OCI-LY7 (cell line): ENCODE measurements around the gene ITGB6. TPM values are rescaled to one million over a fixed set of nuclear protein-coding genes. Genes with fewer than 3 reads are reported as not detected.

Source experiments
- BruUV-seq: library from RNA; stranded (reverse); fragments of 400-500 nt; replicated peaks from 2 replicates; lab custom pipeline; 2021; lab: Mats Ljungman, UMichigan
- CTCF ChIA-PET: fragments of 300-600 bp; sonication (Branson Sonifier 250); formaldehyde crosslinking; loops from one replicate; lab custom pipeline; 2022; ENCODE audit warnings: antibody characterized with exemption; ENCODE audit not compliant: unreplicated experiment; lab: Charles Lee
- POLR2A ChIA-PET: fragments of 300-600 bp; sonication (Branson Sonifier 250); formaldehyde crosslinking; loops from one replicate; lab custom pipeline; 2022; ENCODE audit warnings: antibody characterized with exemption; lab: Charles Lee
- DNase-seq: peaks from one replicate; pipeline ENCODE4 v3.0.0-alpha.2; 2015; ENCODE audit warnings: low spot score
- H2AFZ ChIP-seq: fragments of 200-600 bp; sonication (generic), shearing (Covaris generic); 2 replicates; pipeline ENCODE4 v1.6.1; 2014; ENCODE audit warnings: mild to moderate bottlenecking, antibody characterized with exemption, low read length, moderate library complexity
- H3K27ac ChIP-seq: fragments of 200-600 bp; sonication (generic); 2 replicates; pipeline ENCODE4 v1.5.1; 2014; ENCODE audit warnings: mixed run types, low read depth, mild to moderate bottlenecking, moderate library complexity, low read length, inconsistent platforms; ENCODE audit not compliant: poor library complexity, severe bottlenecking
- H3K36me3 ChIP-seq: fragments of 200-600 bp; sonication (generic); 2 replicates; pipeline ENCODE4 v1.6.1; 2014; ENCODE audit warnings: mild to moderate bottlenecking, antibody characterized with exemption, low read length, moderate library complexity, mixed read lengths; ENCODE audit not compliant: insufficient read depth
- H3K4me1 ChIP-seq: fragments of 200-600 bp; sonication (generic); 2 replicates; pipeline ENCODE4 v1.5.1; 2014; ENCODE audit warnings: mild to moderate bottlenecking, low read length; ENCODE audit not compliant: insufficient read depth, poor library complexity, severe bottlenecking
- H3K4me2 ChIP-seq: fragments of 200-600 bp; sonication (generic); 2 replicates; pipeline ENCODE4 v1.6.1; 2014; ENCODE audit warnings: mild to moderate bottlenecking, low read length
- H3K4me3 ChIP-seq: fragments of 200-600 bp; sonication (generic); 2 replicates; pipeline ENCODE4 v1.5.1; 2014; ENCODE audit warnings: mild to moderate bottlenecking, low read depth, low read length; ENCODE audit not compliant: poor library complexity, severe bottlenecking
- H3K79me2 ChIP-seq: fragments of 200-600 bp; sonication (generic); 2 replicates; pipeline ENCODE4 v1.6.1; 2016; ENCODE audit warnings: low read depth, mild to moderate bottlenecking, low read length, moderate library complexity, mixed read lengths; ENCODE audit not compliant: insufficient read depth
- H3K9me2 ChIP-seq: fragments of 200-600 bp; sonication (generic); 2 replicates; pipeline ENCODE4 v1.6.1; 2016; ENCODE audit warnings: mild to moderate bottlenecking, low read length, mixed read lengths; ENCODE audit not compliant: insufficient read depth
- H3K9me3 ChIP-seq: fragments of 200-600 bp; sonication (generic); 2 replicates; pipeline ENCODE4 v1.6.1; 2014; ENCODE audit warnings: mild to moderate bottlenecking, mixed run types, low read length, mixed read lengths
- H4K20me1 ChIP-seq: fragments of 200-600 bp; sonication (generic); 2 replicates; pipeline ENCODE4 v1.6.1; 2014; ENCODE audit warnings: mild to moderate bottlenecking, antibody characterized with exemption, low read length, moderate library complexity, mixed read lengths; ENCODE audit not compliant: insufficient read depth
- CTCF ChIP-seq: fragments of 200-600 bp; sonication (generic); conservative IDR thresholded peaks from 2 replicates; pipeline ENCODE4 v1.5.1; 2014; ENCODE audit warnings: mild to moderate bottlenecking, antibody characterized with exemption, low read length, moderate library complexity, mixed read lengths
- EZH2phosphoT487 ChIP-seq: fragments of 200-600 bp; sonication (generic); IDR thresholded peaks from 2 replicates; pipeline ENCODE4 v1.6.1; 2018; ENCODE audit warnings: low read depth, borderline replicate concordance, mild to moderate bottlenecking, mixed run types, antibody characterized with exemption, low read length, moderate library complexity, mixed read lengths
- intact Hi-C: fragments of 100-400 bp; cut with micrococcal nuclease; formaldehyde crosslinking; loops from one replicate; pipeline ENCODE4 v1.10.0; 2022; ENCODE audit not compliant: unreplicated experiment
- total RNA-seq, 2 experiments: library from RNA; depleted of rRNA in 1 of 2; stranded (reverse); fragments of >200 nt in 1 of 2; shearing (Covaris generic) in 1 of 2; gene quantifications; 2 replicates each; pipeline ENCODE4 v1.2.3, GENCODE V29; 2014 to 2022

ITGB6 gene
- total RNA-seq, 2 experiments from 2014 or later, result not detected

- TF ChIP-seq CTCF, result no peak
- TF ChIP-seq EZH2phosphoT487, result no peak
- POLR2A ChIA-PET, result interaction anchor here (1.3 kb wide), 1 partner anchor 23 kb away, joined by 3 read pairs; no protein-coding TSS in a partner anchor
- Histone ChIP-seq H3K4me1 (no peaks in the 10 kb centered on the region), H2AFZ (no peak overlapping the region), H3K9me3 (no peaks in the 10 kb centered on the region), H4K20me1 (no peaks in the 10 kb centered on the region), H3K4me3 (no peak overlapping the region), H3K27ac (no peak overlapping the region), H3K4me2 (no peak overlapping the region), H3K9me2 (no peaks in the 10 kb centered on the region), H3K36me3 (no peaks in the 10 kb centered on the region), H3K79me2 (no peaks in the 10 kb centered on the region)
- CTCF ChIA-PET, result no interaction called here
- intact Hi-C loops, result no loop called here
- BruUV-seq, result no TSS peak
- DNase-seq, result no peak
These were observed 3.4 kb upstream of the ITGB6 start for GRCh38 chr2:160203422-160203821.

GRCh38 chr2:160203007-160203406 is 2.9 kb upstream of the ITGB6 start:
- ChIA-PET POLR2A (interaction anchor here (1.3 kb wide), 1 partner anchor 23 kb away, joined by 3 read pairs; no protein-coding TSS in a partner anchor), CTCF (no interaction called here)
- Histone ChIP-seq H3K4me3 (no peak overlapping the region), H4K20me1 (no peaks in the 10 kb centered on the region), H3K9me3 (no peaks in the 10 kb centered on the region), H3K9me2 (no peaks in the 10 kb centered on the region), H3K36me3 (no peaks in the 10 kb centered on the region), H2AFZ (no peak overlapping the region), H3K27ac (no peak overlapping the region), H3K4me2 (no peak overlapping the region), H3K79me2 (no peaks in the 10 kb centered on the region), H3K4me1 (no peaks in the 10 kb centered on the region)
- intact Hi-C loops, result no loop called here
- no peak for DNase-seq
- TF ChIP-seq EZH2phosphoT487, result no peak
- no TSS peak for BruUV-seq

GRCh38 chr2:160201849-160202539 is 1.9 kb upstream of the ITGB6 start:
- no TSS peak for BruUV-seq
- H3K9me2 ChIP-seq, result no peaks in the 10 kb centered on the region
- H3K4me1 ChIP-seq, result no peaks in the 10 kb centered on the region
- no peaks in the 10 kb centered on the region for H3K79me2 ChIP-seq
- no peaks in the 10 kb centered on the region for H3K36me3 ChIP-seq
- H3K9me3 ChIP-seq, result no peaks in the 10 kb centered on the region
- TF ChIP-seq EZH2phosphoT487 (no peak), CTCF (no peak)
- H4K20me1 ChIP-seq, result no peaks in the 10 kb centered on the region
- no peak overlapping the region for H2AFZ ChIP-seq
- intact Hi-C loops, result no loop called here
- ChIA-PET CTCF (no interaction called here), POLR2A (interaction anchor here (0.6 kb wide), 1 partner anchor 348 kb away, joined by 3 read pairs; no protein-coding TSS in a partner anchor)
- DNase-seq, result no peak
- no peak overlapping the region for H3K4me3 ChIP-seq
- H3K4me2 ChIP-seq, result no peak overlapping the region
- H3K27ac ChIP-seq, result no peak overlapping the region
